Suprapubic skin (tissue), 3 donors: Measurements from ENCODE around the gene IQSEC3.
"Not testable (repeated sequence)": the region's sequence is repeated elsewhere in the genome, so short reads cannot be mapped to it uniquely, and the experiment has no call there.

Source experiments
- EP300 ChIP-seq: sonication (generic); formaldehyde crosslinking; IDR thresholded peaks from one replicate; pipeline ENCODE4 v1.6.1; 2017; ENCODE audit warnings: antibody characterized with exemption
- POLR2A ChIP-seq, 2 donors: fragments of 450-650 bp; IDR thresholded peaks; one replicate each; pipeline ENCODE4 v1.6.1; 2017; ENCODE audit warnings: antibody characterized with exemption in 2 of 2, mild to moderate bottlenecking in 2 of 2, moderate library complexity in 2 of 2
- TF ChIP-seq, protein P1 (sequence below), 2 donors: fragments of 200-600 bp in 1 of 2; fragments of 450-650 bp in 1 of 2; sonication (generic) in 1 of 2; IDR thresholded peaks; one replicate each; pipeline ENCODE4 v1.5.1; 2016 to 2019; ENCODE audit warnings: antibody characterized with exemption in 2 of 2, mild to moderate bottlenecking in 1 of 2, moderate library complexity in 1 of 2

DNA sequence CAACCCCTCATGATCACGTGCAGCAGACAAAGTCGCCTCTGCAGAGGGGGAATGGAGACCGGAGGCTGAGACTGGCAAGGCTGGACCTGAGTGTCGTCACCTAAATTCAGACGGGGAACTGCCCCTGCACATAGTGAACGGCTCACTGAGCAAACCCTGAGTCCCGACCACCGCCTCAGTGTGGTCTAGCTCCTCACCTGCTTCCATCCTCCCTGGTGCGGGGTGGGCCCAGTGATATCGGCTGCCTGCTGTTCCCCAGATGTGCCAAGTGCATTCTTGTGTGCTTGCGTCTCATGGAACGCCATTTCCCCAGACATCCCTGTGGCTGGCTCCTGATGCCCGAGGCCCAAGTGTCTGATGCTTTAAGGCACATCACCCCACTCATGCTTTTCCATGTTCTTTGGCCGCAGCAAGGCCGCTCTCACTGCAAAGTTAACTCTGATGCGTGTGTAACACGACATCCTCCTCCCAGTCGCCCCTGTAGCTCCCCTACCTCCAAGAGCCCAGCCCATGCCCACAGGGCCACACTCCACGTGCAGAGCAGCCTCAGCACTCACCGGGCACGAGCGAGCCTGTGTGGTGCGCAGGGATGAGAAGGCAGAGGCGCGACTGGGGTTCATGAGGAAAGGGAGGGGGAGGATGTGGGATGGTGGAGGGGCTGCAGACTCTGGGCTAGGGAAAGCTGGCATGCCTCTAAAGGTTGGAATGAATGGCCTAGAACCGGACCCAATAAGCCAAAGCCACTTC lies 47.6 kb upstream of the IQSEC3 start:
- TF ChIP-seq, protein P1, sequence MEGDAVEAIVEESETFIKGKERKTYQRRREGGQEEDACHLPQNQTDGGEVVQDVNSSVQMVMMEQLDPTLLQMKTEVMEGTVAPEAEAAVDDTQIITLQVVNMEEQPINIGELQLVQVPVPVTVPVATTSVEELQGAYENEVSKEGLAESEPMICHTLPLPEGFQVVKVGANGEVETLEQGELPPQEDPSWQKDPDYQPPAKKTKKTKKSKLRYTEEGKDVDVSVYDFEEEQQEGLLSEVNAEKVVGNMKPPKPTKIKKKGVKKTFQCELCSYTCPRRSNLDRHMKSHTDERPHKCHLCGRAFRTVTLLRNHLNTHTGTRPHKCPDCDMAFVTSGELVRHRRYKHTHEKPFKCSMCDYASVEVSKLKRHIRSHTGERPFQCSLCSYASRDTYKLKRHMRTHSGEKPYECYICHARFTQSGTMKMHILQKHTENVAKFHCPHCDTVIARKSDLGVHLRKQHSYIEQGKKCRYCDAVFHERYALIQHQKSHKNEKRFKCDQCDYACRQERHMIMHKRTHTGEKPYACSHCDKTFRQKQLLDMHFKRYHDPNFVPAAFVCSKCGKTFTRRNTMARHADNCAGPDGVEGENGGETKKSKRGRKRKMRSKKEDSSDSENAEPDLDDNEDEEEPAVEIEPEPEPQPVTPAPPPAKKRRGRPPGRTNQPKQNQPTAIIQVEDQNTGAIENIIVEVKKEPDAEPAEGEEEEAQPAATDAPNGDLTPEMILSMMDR (IDR thresholded peaks at IDR 0.05): not testable (repeated sequence)
- not testable (repeated sequence) for TF ChIP-seq EP300; POLR2A (IDR thresholded peaks at IDR 0.05)
